Neural progenitor cell (in vitro differentiated cells): ENCODE data around the gene RNF123. TPM values are rescaled to one million over a fixed set of nuclear protein-coding genes. Genes with fewer than 3 reads are reported as not detected.

Experiments used
- DNase-seq: peaks from one replicate; pipeline ENCODE4 v3.0.0-alpha.2; 2016; ENCODE audit warnings: low spot score
- H2AFZ ChIP-seq: fragments of 200-600 bp; sonication (generic); replicated peaks from 2 replicates; pipeline ENCODE4 v1.6.1; 2016; ENCODE audit warnings: antibody characterized with exemption
- H3F3A ChIP-seq: fragments of 200-600 bp; sonication (generic); 2 replicates; pipeline ENCODE4 v1.6.1; 2016; ENCODE audit warnings: antibody characterized with exemption, low read depth
- H3K27ac ChIP-seq: fragments of 200-600 bp; sonication (generic); 2 replicates; pipeline ENCODE4 v1.5.1; 2016; ENCODE audit warnings: mild to moderate bottlenecking
- H3K27me3 ChIP-seq: fragments of 200-600 bp; sonication (generic); 2 replicates; pipeline ENCODE4 v1.6.1; 2016; ENCODE audit warnings: mild to moderate bottlenecking, moderate library complexity
- H3K36me3 ChIP-seq: fragments of 200-600 bp; sonication (generic); 2 replicates; pipeline ENCODE4 v1.5.1; 2016
- H3K4me1 ChIP-seq: fragments of 200-600 bp; sonication (generic); 2 replicates; pipeline ENCODE4 v1.6.1; 2016; ENCODE audit warnings: mixed run types
- H3K4me2 ChIP-seq: fragments of 200-600 bp; sonication (generic); 2 replicates; pipeline ENCODE4 v1.6.1; 2016
- H3K4me3 ChIP-seq: fragments of 200-600 bp; sonication (generic); 2 replicates; pipeline ENCODE4 v1.5.1; 2016
- H3K79me2 ChIP-seq: fragments of 200-600 bp; sonication (generic); 2 replicates; pipeline ENCODE4 v1.6.1; 2016; ENCODE audit warnings: low read depth
- H3K9ac ChIP-seq: fragments of 200-600 bp; sonication (generic); 2 replicates; pipeline ENCODE4 v1.6.1; 2016
- H3K9me3 ChIP-seq: fragments of 200-600 bp; sonication (generic); 2 replicates; pipeline ENCODE4 v1.5.1; 2016; ENCODE audit warnings: low read depth
- H4K20me1 ChIP-seq: fragments of 200-600 bp; sonication (generic); 2 replicates; pipeline ENCODE4 v1.6.1; 2016; ENCODE audit warnings: low read depth
- H3K27ac Mint-ChIP-seq: 3 replicates; pipeline ENCODE4 v1.8.0; 2021; ENCODE audit warnings: mixed read lengths
- H3K27me3 Mint-ChIP-seq: 2 replicates; pipeline ENCODE4 v1.8.0; 2022; ENCODE audit warnings: low read depth, mild to moderate bottlenecking, inconsistent platforms, moderate library complexity, mixed read lengths; ENCODE audit not compliant: insufficient read depth
- H3K36me3 Mint-ChIP-seq: 3 replicates; pipeline ENCODE4 v1.8.0; 2021; ENCODE audit warnings: mixed read lengths
- H3K4me1 Mint-ChIP-seq: 3 replicates; pipeline ENCODE4 v1.8.0; 2021; ENCODE audit warnings: mixed read lengths
- H3K4me3 Mint-ChIP-seq: 3 replicates; pipeline ENCODE4 v1.8.0; 2021; ENCODE audit warnings: mild to moderate bottlenecking, moderate library complexity, mixed read lengths
- H3K9me3 Mint-ChIP-seq: 3 replicates; pipeline ENCODE4 v1.8.0; 2020; ENCODE audit warnings: mixed read lengths
- CTCF ChIP-seq: fragments of 200-600 bp; sonication (generic); IDR thresholded peaks from 2 replicates; pipeline ENCODE4 v1.5.1; 2017; ENCODE audit warnings: antibody characterized with exemption, mild to moderate bottlenecking
- EZH2 ChIP-seq: fragments of 200-600 bp; sonication (generic); IDR thresholded peaks from 2 replicates; pipeline ENCODE4 v1.6.1; 2017; ENCODE audit warnings: antibody characterized with exemption, mild to moderate bottlenecking, moderate library complexity
- EZH2phosphoT487 ChIP-seq: fragments of 200-600 bp; sonication (generic); IDR thresholded peaks from 2 replicates; pipeline ENCODE4 v1.6.1; 2017; ENCODE audit warnings: antibody characterized with exemption
- total RNA-seq: library from RNA; depleted of rRNA; stranded (reverse); fragments of >200 nt; gene quantifications from 2 replicates; pipeline ENCODE4 v1.2.3, GENCODE V29; 2015; ENCODE audit warnings: low replicate concordance

The RNF123 gene
- total RNA-seq, 1 donor from 2014 or later: 15.0 TPM

- no peak for DNase-seq
- Histone ChIP-seq H2AFZ (no peak overlapping the region), H3K27ac (no peak overlapping the region), H3K9ac (no peak overlapping the region), H3K4me1 (peaks cover 1% of the 10 kb centered on the region), H3K4me3 (no peak overlapping the region), H3F3A (no peaks in the 10 kb centered on the region), H4K20me1 (no peaks in the 10 kb centered on the region), H3K36me3 (no peaks in the 10 kb centered on the region), H3K4me2 (no peak overlapping the region), H3K9me3 (no peaks in the 10 kb centered on the region), H3K27me3 (no peaks in the 10 kb centered on the region), H3K79me2 (no peaks in the 10 kb centered on the region)
- no peak overlapping the region for H3K27ac Mint-ChIP-seq
- peaks cover 2% of the 10 kb centered on the region for H3K27me3 Mint-ChIP-seq
- no peaks in the 10 kb centered on the region for H3K9me3 Mint-ChIP-seq
- H3K4me3 Mint-ChIP-seq: no peak overlapping the region
- TF ChIP-seq CTCF (no peak), EZH2phosphoT487 (no peak), EZH2 (no peak)
- no peaks in the 10 kb centered on the region for H3K36me3 Mint-ChIP-seq
- peaks cover 4% of the 10 kb centered on the region for H3K4me1 Mint-ChIP-seq
These were observed 29.6 kb upstream of the RNF123 start for GRCh38 chr3:49659756-49660155.

GRCh38 chr3:49661281-49661680 lies 28.1 kb upstream of the RNF123 start:
- H3K9me3 ChIP-seq: no peaks in the 10 kb centered on the region
- H3K27ac Mint-ChIP-seq: no peak overlapping the region
- H3K27me3 Mint-ChIP-seq: peaks cover 3% of the 10 kb centered on the region
- no peaks in the 10 kb centered on the region for H3K9me3 Mint-ChIP-seq
- no peaks in the 10 kb centered on the region for H3K36me3 ChIP-seq
- H3K4me3 Mint-ChIP-seq: no peak overlapping the region
- H3K4me1 Mint-ChIP-seq: peaks cover 9% of the 10 kb centered on the region
- H3K4me2 ChIP-seq: no peak overlapping the region
- H3K36me3 Mint-ChIP-seq: no peaks in the 10 kb centered on the region
- H3K79me2 ChIP-seq: no peaks in the 10 kb centered on the region
- H3K4me1 ChIP-seq: peaks cover 4% of the 10 kb centered on the region
- no peaks in the 10 kb centered on the region for H3F3A ChIP-seq
- no peak overlapping the region for H3K4me3 ChIP-seq
- H3K9ac ChIP-seq: no peak overlapping the region
- no peak overlapping the region for H3K27ac ChIP-seq
- TF ChIP-seq CTCF: no peak
- TF ChIP-seq EZH2phosphoT487: no peak
- TF ChIP-seq EZH2: no peak
- no peaks in the 10 kb centered on the region for H4K20me1 ChIP-seq
- no peak for DNase-seq
- no peak overlapping the region for H2AFZ ChIP-seq
- H3K27me3 ChIP-seq: no peaks in the 10 kb centered on the region

- Mint-ChIP-seq H3K27ac (no peak overlapping the region), H3K27me3 (peaks cover 3% of the 10 kb centered on the region), H3K4me1 (peaks cover 16% of the 10 kb centered on the region), H3K4me3 (no peak overlapping the region), H3K36me3 (no peaks in the 10 kb centered on the region), H3K9me3 (no peaks in the 10 kb centered on the region)
- Histone ChIP-seq H3K79me2 (no peaks in the 10 kb centered on the region), H3K4me2 (no peak overlapping the region), H3K9me3 (no peaks in the 10 kb centered on the region), H3K9ac (no peak overlapping the region), H3K4me1 (peaks cover 4% of the 10 kb centered on the region), H3K36me3 (no peaks in the 10 kb centered on the region), H3K27me3 (no peaks in the 10 kb centered on the region), H3F3A (no peaks in the 10 kb centered on the region), H4K20me1 (no peaks in the 10 kb centered on the region), H3K27ac (no peak overlapping the region), H3K4me3 (no peak overlapping the region), H2AFZ (no peak overlapping the region)
- no peak for TF ChIP-seq CTCF
- DNase-seq: no peak
These were observed 27.3 kb upstream of the RNF123 start for GRCh38 chr3:49662021-49662420.
